Neural cell (in vitro differentiated cells): Measurements from ENCODE around the gene CSMD2. TPM values are rescaled to one million over a fixed set of nuclear protein-coding genes. Genes with fewer than 3 reads are reported as not detected.

Experiments
- H2AFZ ChIP-seq: fragments of 200-600, 300-800 bp; sonication (generic), shearing (Covaris generic); 2 replicates; pipeline ENCODE4 v1.6.0; 2014; ENCODE audit warnings: low read depth, mild to moderate bottlenecking, antibody characterized with exemption, low read length, moderate library complexity
- H3F3A ChIP-seq: fragments of 200-600 bp; shearing (Covaris generic); 2 replicates; pipeline ENCODE4 v1.6.1; 2016; ENCODE audit warnings: mild to moderate bottlenecking, moderate library complexity, mixed read lengths, antibody characterized with exemption, low read length; ENCODE audit not compliant: insufficient read depth, poor library complexity, severe bottlenecking
- H3K27ac ChIP-seq: fragments of 200-600, 300-800 bp; sonication (generic), shearing (Covaris generic); 2 replicates; pipeline ENCODE4 v1.5.1; 2014; ENCODE audit warnings: mild to moderate bottlenecking, low read length, moderate library complexity
- H3K27me3 ChIP-seq: fragments of 300-800, 200-600 bp; sonication (generic), shearing (Covaris generic); 2 replicates; pipeline ENCODE4 v1.6.0; 2014; ENCODE audit warnings: mild to moderate bottlenecking, low read depth, low read length, moderate library complexity; ENCODE audit not compliant: insufficient read depth
- H3K36me3 ChIP-seq: fragments of 300-800, 200-600 bp; sonication (generic), shearing (Covaris generic); 2 replicates; pipeline ENCODE4 v1.5.1; 2014; ENCODE audit warnings: mild to moderate bottlenecking, antibody characterized with exemption, low read length, moderate library complexity; ENCODE audit not compliant: insufficient read depth
- H3K4me2 ChIP-seq: fragments of 300-800, 200-600 bp; sonication (generic), shearing (Covaris generic); 2 replicates; pipeline ENCODE4 v1.6.0; 2014; ENCODE audit warnings: mild to moderate bottlenecking, low read length
- H3K4me3 ChIP-seq: fragments of 300-800, 200-600 bp; sonication (generic), shearing (Covaris generic); 2 replicates; pipeline ENCODE4 v1.5.1; 2014; ENCODE audit warnings: mild to moderate bottlenecking, low read length, moderate library complexity
- H3K79me2 ChIP-seq: fragments of 200-600 bp; shearing (Covaris generic); replicated peaks from 2 replicates; pipeline ENCODE4 v1.6.0; 2014; ENCODE audit warnings: mild to moderate bottlenecking, low read length, moderate library complexity; ENCODE audit not compliant: insufficient read depth
- H3K9ac ChIP-seq: fragments of 300-800, 200-600 bp; sonication (generic), shearing (Covaris generic); 2 replicates; pipeline ENCODE4 v1.6.1; 2016; ENCODE audit warnings: mild to moderate bottlenecking, low read length, mixed read lengths
- H3K9me2 ChIP-seq: fragments of 200-600 bp; shearing (Covaris generic); 2 replicates; pipeline ENCODE4 v1.6.1; 2016; ENCODE audit warnings: mild to moderate bottlenecking, low read length, mixed read lengths; ENCODE audit not compliant: insufficient read depth
- H3K9me3 ChIP-seq: fragments of 200-600, 300-800 bp; sonication (generic), shearing (Covaris generic); 2 replicates; pipeline ENCODE4 v1.6.1; 2016; ENCODE audit warnings: mild to moderate bottlenecking, mixed run types, low read length, moderate library complexity, mixed read lengths
- H4K20me1 ChIP-seq: fragments of 200-600 bp; shearing (Covaris generic); 2 replicates; pipeline ENCODE4 v1.6.1; 2016; ENCODE audit warnings: mild to moderate bottlenecking, mixed run types; ENCODE audit not compliant: insufficient read depth
- CTCF ChIP-seq: fragments of 450-650 bp; IDR thresholded peaks from 2 replicates; pipeline ENCODE4 v1.5.1; 2014; ENCODE audit warnings: antibody characterized with exemption, mild to moderate bottlenecking, moderate library complexity; ENCODE audit not compliant: poor library complexity, severe bottlenecking
- EP300 ChIP-seq: fragments of 450-650 bp; conservative IDR thresholded peaks from 2 replicates; pipeline ENCODE4 v1.6.1; 2014; ENCODE audit warnings: antibody characterized with exemption, mild to moderate bottlenecking, moderate library complexity; ENCODE audit not compliant: poor library complexity, severe bottlenecking
- EZH2 ChIP-seq: fragments of 200-600, 300-800 bp; shearing (Covaris generic), sonication (generic); IDR thresholded peaks from 2 replicates; pipeline ENCODE4 v1.6.1; 2014; ENCODE audit warnings: antibody characterized with exemption, low read length, borderline replicate concordance, mild to moderate bottlenecking; ENCODE audit not compliant: insufficient read depth, poor library complexity, severe bottlenecking
- MXI1 ChIP-seq: fragments of 450-650 bp; conservative IDR thresholded peaks from 2 replicates; pipeline ENCODE4 v1.6.1; 2014; ENCODE audit warnings: antibody characterized with exemption, mild to moderate bottlenecking; ENCODE audit not compliant: poor library complexity, severe bottlenecking
- POLR2AphosphoS5 ChIP-seq: IDR thresholded peaks from 2 replicates; pipeline ENCODE4 v1.6.1; 2012
- RAD21 ChIP-seq: fragments of 450-650 bp; conservative IDR thresholded peaks from 2 replicates; pipeline ENCODE4 v1.6.1; 2014; ENCODE audit warnings: antibody characterized with exemption, mild to moderate bottlenecking, moderate library complexity
- REST ChIP-seq: IDR thresholded peaks from 2 replicates; pipeline ENCODE4 v1.6.1; 2012; ENCODE audit warnings: borderline replicate concordance
- SMC3 ChIP-seq: fragments of 450-650 bp; conservative IDR thresholded peaks from 2 replicates; pipeline ENCODE4 v1.6.1; 2014; ENCODE audit warnings: antibody characterized with exemption, mild to moderate bottlenecking, moderate library complexity; ENCODE audit not compliant: poor library complexity
- TAF1 ChIP-seq: IDR thresholded peaks from 2 replicates; pipeline ENCODE4 v1.6.1; 2012; ENCODE audit warnings: low read depth
- polyA plus RNA-seq: library from polyadenylated mRNA; depleted of rRNA; stranded (reverse); fragments of >200 nt; gene quantifications from 2 replicates; pipeline ENCODE4 v1.2.3, GENCODE V29; 2014

CSMD2 gene
- polyA plus RNA-seq, 1 donor from 2014 or later, result 9.6 TPM

- H4K20me1 ChIP-seq, result no peaks in the 10 kb centered on the region
- no peak for TF ChIP-seq REST
- H3K36me3 ChIP-seq, result no peaks in the 10 kb centered on the region
- H2AFZ ChIP-seq, result no peak overlapping the region
- no peak overlapping the region for H3K27ac ChIP-seq
- no peak overlapping the region for H3K4me3 ChIP-seq
- H3K9ac ChIP-seq, result no peak overlapping the region
- no peak overlapping the region for H3K4me2 ChIP-seq
- H3K9me3 ChIP-seq, result no peaks in the 10 kb centered on the region
- H3F3A ChIP-seq, result no peaks in the 10 kb centered on the region
- no peaks in the 10 kb centered on the region for H3K9me2 ChIP-seq
- no peaks in the 10 kb centered on the region for H3K27me3 ChIP-seq
- no peaks in the 10 kb centered on the region for H3K79me2 ChIP-seq
These were observed 42.7 kb downstream of the CSMD2 start for GRCh38 chr1:34122080-34122932.

DNA sequence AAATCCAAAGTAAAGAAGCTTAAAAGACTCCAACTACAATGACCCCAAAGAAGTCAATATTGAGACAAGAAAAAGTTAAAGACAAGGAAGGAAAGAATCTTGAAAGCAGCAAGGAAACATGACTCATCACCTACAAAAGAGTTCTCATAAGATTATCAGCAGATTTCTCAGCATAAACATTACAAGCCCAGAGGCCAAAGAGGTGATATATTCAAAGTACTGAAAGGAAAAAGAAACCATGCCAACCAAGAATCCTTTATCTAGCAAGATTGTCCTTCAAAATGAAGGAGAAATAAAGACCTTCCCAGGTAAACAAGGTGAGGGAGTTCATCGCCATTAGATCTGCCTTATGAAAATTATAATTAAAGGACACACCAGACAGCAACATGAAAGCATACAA lies 49.8 kb downstream of the CSMD2 start:
- Histone ChIP-seq H3F3A (no peaks in the 10 kb centered on the region), H3K36me3 (no peaks in the 10 kb centered on the region), H4K20me1 (no peaks in the 10 kb centered on the region), H3K4me2 (no peak overlapping the region), H3K9ac (no peak overlapping the region), H3K27ac (no peak overlapping the region), H3K9me2 (no peaks in the 10 kb centered on the region), H2AFZ (no peak overlapping the region), H3K79me2 (no peaks in the 10 kb centered on the region), H3K9me3 (peaks cover 6% of the 10 kb centered on the region), H3K27me3 (no peaks in the 10 kb centered on the region), H3K4me3 (no peak overlapping the region)
- no peak for TF ChIP-seq SMC3
- TF ChIP-seq RAD21, result no peak
- no peak for TF ChIP-seq POLR2AphosphoS5
- TF ChIP-seq CTCF, result no peak
- TF ChIP-seq EZH2, result no peak
- TF ChIP-seq MXI1, result no peak
- no peak for TF ChIP-seq TAF1
- no peak for TF ChIP-seq REST
- TF ChIP-seq EP300, result no peak
